Activated CD4-positive, alpha-beta memory T cell treated with anti-CD3 and anti-CD28 coated beads, Interleukin-2, amount 10 ng/mL, durations not matched to agents 7 days and 5 days (primary cell): ENCODE measurements around the gene GDAP1L1. TPM values are rescaled to one million over a fixed set of nuclear protein-coding genes. Genes with fewer than 3 reads are reported as not detected.
A peak's percentile ranks its signal among the peaks of the same experiment; 100 is the strongest.

Experiments used
- CTCF ChIA-PET: fragments of 350-600 bp; sonication (Branson Sonifier 250); formaldehyde crosslinking; loops from one replicate; lab custom pipeline; 2021; ENCODE audit warnings: antibody characterized with exemption, inconsistent platforms; lab: Charles Lee
- POLR2A ChIA-PET: fragments of 350-600 bp; sonication (Branson Sonifier 250); formaldehyde crosslinking; loops from one replicate; lab custom pipeline; 2021; ENCODE audit warnings: antibody characterized with exemption; lab: Charles Lee
- DNase-seq: peaks from one replicate; pipeline ENCODE4 v3.0.0-alpha.2; 2020
- H3K27ac Mint-ChIP-seq: one replicate; pipeline ENCODE4 v1.8.0; 2021; ENCODE audit warnings: mild to moderate bottlenecking, mixed read lengths
- H3K27me3 Mint-ChIP-seq: one replicate; pipeline ENCODE4 v1.8.0; 2021; ENCODE audit warnings: mixed read lengths
- H3K36me3 Mint-ChIP-seq: one replicate; pipeline ENCODE4 v1.8.0; 2021; ENCODE audit warnings: low read depth, mixed read lengths
- H3K4me1 Mint-ChIP-seq: one replicate; pipeline ENCODE4 v1.8.0; 2021; ENCODE audit warnings: mixed read lengths
- H3K4me3 Mint-ChIP-seq: one replicate; pipeline ENCODE4 v1.8.0; 2021; ENCODE audit warnings: mild to moderate bottlenecking, mixed read lengths
- H3K9me3 Mint-ChIP-seq: one replicate; pipeline ENCODE4 v1.8.0; 2021; ENCODE audit warnings: mixed read lengths
- total RNA-seq, 2 experiments: library from RNA; stranded (reverse); gene quantifications; one replicate each; pipeline ENCODE4 v1.2.3, GENCODE V29; 2021

Gene GDAP1L1
- total RNA-seq, 2 experiments from 2014 or later, result not detected

DNA sequence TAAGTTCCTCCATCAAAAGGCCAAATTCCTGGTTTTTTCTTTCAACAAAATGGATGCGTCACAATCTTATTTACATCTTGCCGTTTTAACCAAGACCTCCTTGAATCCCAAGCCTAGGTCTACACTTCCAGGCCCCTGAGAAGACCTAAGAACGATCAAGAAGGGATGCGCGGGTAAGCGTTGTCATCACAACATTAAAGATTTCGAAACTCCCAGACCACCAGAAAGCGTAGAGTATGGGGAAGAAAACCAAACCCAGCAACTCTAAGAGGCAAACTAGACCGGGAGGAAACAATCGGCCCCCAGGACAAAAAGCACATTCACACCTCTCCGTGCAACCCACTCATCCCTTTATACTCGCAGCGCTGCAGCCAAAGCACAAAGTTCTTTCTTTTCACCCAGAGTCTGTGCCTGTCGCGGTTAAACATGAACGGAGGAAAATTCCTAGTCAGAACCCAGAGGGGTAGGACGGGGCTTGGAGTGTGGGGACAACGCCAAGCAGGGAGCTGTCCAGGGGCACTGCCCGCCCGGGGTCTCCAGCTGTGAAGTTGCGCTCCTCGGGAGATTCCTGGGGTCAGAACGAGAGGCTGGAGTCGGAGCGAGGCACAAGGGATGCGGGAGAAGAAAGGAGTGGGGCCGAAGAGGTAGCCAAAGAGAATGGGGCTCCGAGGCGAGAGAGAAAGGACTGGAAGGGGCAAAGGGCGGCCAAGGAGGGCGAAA lies 37.3 kb upstream of the GDAP1L1 start:
- no peak for DNase-seq
- Mint-ChIP-seq H3K27ac (peak overlapping the region; percentile 87), H3K9me3 (no peaks in the 10 kb centered on the region), H3K4me1 (peaks cover 48% of the 10 kb centered on the region), H3K27me3 (no peaks in the 10 kb centered on the region), H3K4me3 (peak overlapping the region; percentile 95), H3K36me3 (peaks cover 22% of the 10 kb centered on the region)
- ChIA-PET POLR2A (interaction anchor here (0.7 to 2.0 kb wide), 10 partner anchors 8 to 752 kb away, joined by 3 to 12 read pairs (median 3); partner anchors contain the start of genes FITM2, SERINC3, SRSF6 and TTPAL), CTCF (interaction anchor here (1.0 to 2.5 kb wide), 3 partner anchors 9 to 101 kb away, joined by 3 to 6 read pairs (median 5); partner anchors contain the start of gene FITM2)

- POLR2A ChIA-PET, result interaction anchor here (0.7 to 2.0 kb wide), 10 partner anchors 8 to 753 kb away, joined by 3 to 12 read pairs (median 3); partner anchors contain the start of genes FITM2, SERINC3, SRSF6 and TTPAL
- peak within 1 kb of the TSS; percentile 95 for H3K4me3 Mint-ChIP-seq
- H3K9me3 Mint-ChIP-seq, result no peaks in the 10 kb centered on the region
- peak; percentile 98 for DNase-seq
- H3K27ac Mint-ChIP-seq, result peak within 1 kb of the TSS; percentile 87
- H3K27me3 Mint-ChIP-seq, result no peaks in the 10 kb centered on the region
- CTCF ChIA-PET, result interaction anchor here (1.0 to 2.5 kb wide), 3 partner anchors 8 to 100 kb away, joined by 3 to 6 read pairs (median 5); partner anchors contain the start of gene FITM2
- peaks cover 53% of the 10 kb centered on the region for H3K4me1 Mint-ChIP-seq
- H3K36me3 Mint-ChIP-seq, result peaks cover 17% of the 10 kb centered on the region
Measured at GRCh38 chr20:44210406-44211176, 36.5 kb upstream of the GDAP1L1 start, which contains the start of gene OSER1. Gene OSER1 (minus strand): TSS chr20:44210771. CDS start chr20:44206957, 3,814 bp downstream.

- POLR2A ChIA-PET, result interaction anchor here (0.8 to 1.5 kb wide), 3 partner anchors 100 to 754 kb away, joined by 3 to 8 read pairs (median 3); partner anchors contain the start of gene FITM2
- DNase-seq, result no peak
- CTCF ChIA-PET, result interaction anchor here (0.7 to 14.1 kb wide), 3 partner anchors 40 to 173 kb away, joined by 3 to 470 read pairs (median 3); partner anchors contain the start of gene FITM2
- Mint-ChIP-seq H3K4me3 (peak overlapping the region; percentile 95), H3K9me3 (no peaks in the 10 kb centered on the region), H3K36me3 (peaks cover 12% of the 10 kb centered on the region), H3K27me3 (no peaks in the 10 kb centered on the region), H3K4me1 (peaks cover 52% of the 10 kb centered on the region), H3K27ac (peak overlapping the region; percentile 87)
Measured at GRCh38 chr20:44211177-44212039, 35.7 kb upstream of the GDAP1L1 start.

- POLR2A ChIA-PET, result interaction anchor here (0.7 to 2.0 kb wide), 3 partner anchors 98 to 308 kb away, joined by 3 to 5 read pairs (median 3); partner anchors contain the start of gene FITM2
- no peak overlapping the region for H3K4me3 Mint-ChIP-seq
Measured at GRCh38 chr20:44212792-44213191, 34.3 kb upstream of the GDAP1L1 start.

DNA sequence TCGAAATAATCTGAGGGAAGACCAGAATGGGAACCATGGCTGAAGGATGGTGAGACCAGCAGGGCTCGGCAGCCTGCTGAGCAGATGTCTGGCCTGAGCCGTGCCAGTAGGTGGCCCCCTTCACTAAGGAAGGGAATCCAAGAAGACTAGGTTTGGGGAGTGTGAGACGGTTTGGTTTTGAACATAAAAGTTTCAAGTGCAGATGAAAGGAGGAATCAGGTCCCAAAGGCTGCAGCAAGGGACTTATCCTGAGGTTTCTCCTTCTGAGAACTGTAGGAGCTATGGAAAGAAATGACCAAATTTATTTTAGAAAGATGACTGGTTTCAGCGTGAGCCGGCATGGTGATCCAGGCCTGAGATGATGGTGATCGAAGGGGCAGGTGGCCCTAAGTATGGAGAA lies 32.0 kb upstream of the GDAP1L1 start:
- Mint-ChIP-seq H3K4me1 (peaks cover 52% of the 10 kb centered on the region), H3K27me3 (no peaks in the 10 kb centered on the region), H3K9me3 (no peaks in the 10 kb centered on the region), H3K27ac (no peak overlapping the region), H3K36me3 (peaks cover 3% of the 10 kb centered on the region), H3K4me3 (no peak overlapping the region)
- ChIA-PET CTCF (interaction anchor here (0.8 to 14.1 kb wide), 13 partner anchors 12 to 394 kb away, joined by 3 to 470 read pairs (median 4); partner anchors contain the start of gene FITM2), POLR2A (interaction anchor here (5.5 kb wide), 1 partner anchor 97 kb away, joined by 62 read pairs; the partner anchor contains the start of gene FITM2)
- DNase-seq, result peak; percentile 79

More at GRCh38 chr20:44212792-44213191, 34.3 kb upstream of the GDAP1L1 start:
- Mint-ChIP-seq H3K36me3 (peaks cover 9% of the 10 kb centered on the region), H3K4me1 (peaks cover 49% of the 10 kb centered on the region), H3K27ac (no peak overlapping the region), H3K27me3 (no peaks in the 10 kb centered on the region), H3K9me3 (no peaks in the 10 kb centered on the region)
- no peak for DNase-seq
- CTCF ChIA-PET, result interaction anchor here (2.2 to 14.1 kb wide), 3 partner anchors 23 to 171 kb away, joined by 5 to 470 read pairs (median 92); partner anchors contain the start of gene FITM2

GRCh38 chr20:44217342-44218092 lies 29.6 kb upstream of the GDAP1L1 start:
- Mint-ChIP-seq H3K4me3 (peak overlapping the region; percentile 56), H3K4me1 (peaks cover 38% of the 10 kb centered on the region), H3K27me3 (no peaks in the 10 kb centered on the region), H3K36me3 (no peaks in the 10 kb centered on the region), H3K27ac (peak overlapping the region; percentile 78), H3K9me3 (no peaks in the 10 kb centered on the region)
- ChIA-PET CTCF (interaction anchor here (0.7 to 14.1 kb wide), 36 partner anchors 9 to 875 kb away, joined by 3 to 470 read pairs (median 4); partner anchors contain the start of genes FITM2, GDAP1L1, SERINC3 and TTPAL), POLR2A (interaction anchor here (0.6 to 5.5 kb wide), 11 partner anchors 8 to 1261 kb away, joined by 3 to 62 read pairs (median 4); partner anchors contain the start of genes FITM2 and OSER1)
- peak; percentile 71 for DNase-seq

DNA sequence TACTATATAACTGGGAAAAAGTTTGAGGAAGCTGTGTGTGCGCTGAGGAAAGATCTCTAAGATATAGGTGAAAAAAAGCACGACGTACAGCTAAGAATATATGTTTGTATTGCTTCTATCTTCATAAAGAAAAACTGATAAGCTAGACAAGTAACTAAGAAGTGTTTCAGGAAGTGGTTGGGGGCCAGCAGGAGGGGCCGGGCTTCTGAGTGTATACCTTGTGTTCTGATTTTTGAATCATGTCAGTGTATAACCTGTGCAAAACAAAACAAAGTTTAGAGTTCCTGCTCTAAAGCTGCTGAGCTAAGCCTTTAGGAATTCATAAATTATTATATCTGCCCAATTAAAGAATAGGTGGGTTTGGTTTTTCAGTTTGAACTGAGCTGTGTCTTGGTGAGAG lies 28.7 kb upstream of the GDAP1L1 start:
- Mint-ChIP-seq H3K36me3 (no peaks in the 10 kb centered on the region), H3K9me3 (no peaks in the 10 kb centered on the region), H3K4me1 (peaks cover 38% of the 10 kb centered on the region), H3K27ac (peak overlapping the region; percentile 78), H3K4me3 (peak overlapping the region; percentile 56), H3K27me3 (no peaks in the 10 kb centered on the region)
- ChIA-PET POLR2A (interaction anchor here (0.6 to 5.5 kb wide), 8 partner anchors 8 to 410 kb away, joined by 3 to 62 read pairs (median 4); partner anchors contain the start of genes FITM2 and OSER1), CTCF (interaction anchor here (0.6 to 14.1 kb wide), 18 partner anchors 8 to 465 kb away, joined by 3 to 470 read pairs (median 6); partner anchors contain the start of genes FITM2, GDAP1L1, OSER1 and SERINC3)
- peak; percentile 60 for DNase-seq

- POLR2A ChIA-PET, result interaction anchor here (0.6 to 5.5 kb wide), 5 partner anchors 9 to 409 kb away, joined by 3 to 62 read pairs (median 5); partner anchors contain the start of genes FITM2 and OSER1
- Mint-ChIP-seq H3K4me3 (peak overlapping the region; percentile 21), H3K27me3 (no peaks in the 10 kb centered on the region), H3K9me3 (no peaks in the 10 kb centered on the region), H3K27ac (peak overlapping the region; percentile 78), H3K36me3 (no peaks in the 10 kb centered on the region), H3K4me1 (peaks cover 38% of the 10 kb centered on the region)
- CTCF ChIA-PET, result interaction anchor here (0.7 to 14.1 kb wide), 13 partner anchors 9 to 464 kb away, joined by 3 to 470 read pairs (median 6); partner anchors contain the start of genes FITM2 and OSER1
- no peak for DNase-seq
Measured at GRCh38 chr20:44219170-44219730, 27.9 kb upstream of the GDAP1L1 start.

GRCh38 chr20:44219791-44220190 lies 27.3 kb upstream of the GDAP1L1 start:
- POLR2A ChIA-PET, result interaction anchor here (5.5 kb wide), 1 partner anchor 92 kb away, joined by 62 read pairs; the partner anchor contains the start of gene FITM2
- no peaks in the 10 kb centered on the region for H3K9me3 Mint-ChIP-seq
- DNase-seq, result no peak
- no peak overlapping the region for H3K4me3 Mint-ChIP-seq
- no peaks in the 10 kb centered on the region for H3K36me3 Mint-ChIP-seq
- peak overlapping the region; percentile 28 for H3K27ac Mint-ChIP-seq
- peaks cover 38% of the 10 kb centered on the region for H3K4me1 Mint-ChIP-seq
- CTCF ChIA-PET, result interaction anchor here (1.6 to 14.1 kb wide), 2 partner anchors 13 to 94 kb away, joined by 11 to 470 read pairs; partner anchors contain the start of gene FITM2
- no peaks in the 10 kb centered on the region for H3K27me3 Mint-ChIP-seq

- Mint-ChIP-seq H3K4me1 (peaks cover 30% of the 10 kb centered on the region), H3K27me3 (no peaks in the 10 kb centered on the region), H3K36me3 (no peaks in the 10 kb centered on the region), H3K27ac (no peak overlapping the region), H3K9me3 (no peaks in the 10 kb centered on the region), H3K4me3 (no peak overlapping the region)
- CTCF ChIA-PET, result interaction anchor here (14.1 kb wide), 1 partner anchor 92 kb away, joined by 470 read pairs; the partner anchor contains the start of gene FITM2
- no peak for DNase-seq
- POLR2A ChIA-PET, result no interaction called here
Measured at GRCh38 chr20:44221368-44221954, 25.6 kb upstream of the GDAP1L1 start.
